HG02759 (cell line): ENCODE results near the gene CFAP74.

Experiments used
- ATAC-seq: cut with Tn5 transposase; IDR thresholded peaks from one replicate; pipeline ENCODE4 v1.9.1; 2021; ENCODE audit warnings: mild to moderate bottlenecking, moderate library complexity; ENCODE audit not compliant: unreplicated experiment

CFAP74 gene

DNA sequence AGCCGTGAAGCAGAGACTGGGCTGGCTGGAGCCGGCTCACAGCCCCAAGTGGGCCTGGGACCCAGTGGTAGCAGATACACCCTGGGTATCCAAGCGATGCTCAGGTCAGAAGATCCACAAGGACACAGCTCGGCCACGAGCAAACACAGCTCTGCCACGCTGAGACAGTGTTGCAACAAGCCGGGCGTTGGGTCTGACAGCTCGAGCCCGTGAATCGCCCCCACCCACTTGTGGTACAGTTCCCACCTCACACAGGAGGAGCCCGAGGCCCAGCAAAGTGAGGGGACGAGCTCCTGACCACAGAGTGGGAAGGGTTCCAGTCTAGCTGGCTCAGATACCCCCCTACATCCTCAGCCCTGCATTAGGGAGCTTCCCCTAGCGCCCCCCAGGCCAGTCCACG, 37.7 kb upstream of the CFAP74 start:
- ATAC-seq, result no peak

DNA sequence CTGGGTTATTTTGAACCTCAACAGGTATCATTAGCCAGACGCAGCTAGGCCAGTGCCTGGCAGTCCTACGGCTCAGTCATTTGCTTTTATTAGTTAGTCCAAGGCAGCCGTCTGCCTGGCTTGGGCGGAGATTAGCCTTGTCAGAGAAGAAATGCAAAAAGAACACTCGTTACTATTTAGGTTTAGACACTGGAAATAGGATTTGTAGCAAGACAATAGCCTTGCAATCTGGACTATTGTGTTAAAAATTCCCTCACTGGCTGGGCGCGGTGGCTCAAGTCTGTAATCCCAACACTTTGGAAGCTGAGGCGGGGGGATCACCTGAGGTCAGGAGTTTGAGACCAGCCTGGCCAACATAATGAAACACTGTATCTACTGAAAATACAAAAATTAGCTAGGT, 35.7 kb upstream of the CFAP74 start:
- ATAC-seq, result no peak

- no peak for ATAC-seq
Observed at GRCh38 chr1:2038229-2038628, 34.6 kb upstream of the CFAP74 start.

- ATAC-seq, result no peak
Observed at GRCh38 chr1:2037314-2037979, 33.9 kb upstream of the CFAP74 start.

DNA sequence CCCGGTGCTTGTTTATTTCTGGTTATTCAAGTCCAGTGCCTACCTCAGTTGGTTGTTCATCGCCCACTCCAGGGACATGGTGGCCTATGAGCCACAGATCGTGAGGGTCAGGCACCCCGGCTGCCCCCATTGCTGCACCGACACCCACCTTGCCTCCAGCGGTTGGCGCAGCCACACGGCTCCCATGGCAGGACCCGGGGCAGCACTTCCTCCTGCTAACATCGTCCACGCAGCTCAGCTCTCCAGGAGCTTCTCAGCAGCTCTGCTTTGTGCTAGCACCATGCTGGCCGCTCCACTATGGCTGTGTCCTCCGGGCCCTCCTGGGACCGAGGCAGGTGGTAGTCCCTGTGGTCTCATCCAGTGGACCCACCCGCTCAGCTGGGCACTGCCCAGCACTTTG, 32.7 kb upstream of the CFAP74 start:
- ATAC-seq, result no peak

- ATAC-seq, result no peak
Observed at GRCh38 chr1:2033165-2033564, 29.6 kb upstream of the CFAP74 start.

DNA sequence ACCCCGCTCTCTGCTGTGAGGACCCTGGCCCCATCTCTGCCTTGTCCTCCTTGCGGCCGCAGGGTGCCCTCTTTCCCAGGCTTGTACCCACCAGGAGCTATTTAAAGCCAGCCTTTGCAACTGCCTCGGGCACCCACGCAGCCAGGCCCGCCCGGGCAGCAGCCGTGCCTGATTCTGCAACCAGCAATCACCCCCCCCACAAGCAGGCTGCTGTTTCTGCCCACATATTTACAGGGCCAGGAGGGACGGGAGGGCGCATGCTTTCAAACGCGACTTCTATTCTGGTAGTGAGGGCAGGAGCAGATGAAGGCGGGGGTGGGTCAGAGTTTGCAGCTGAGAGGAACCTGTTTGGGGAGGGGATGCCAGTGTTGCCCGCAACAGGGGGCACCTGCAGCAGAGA, 29.2 kb upstream of the CFAP74 start:
- ATAC-seq, result no peak

DNA sequence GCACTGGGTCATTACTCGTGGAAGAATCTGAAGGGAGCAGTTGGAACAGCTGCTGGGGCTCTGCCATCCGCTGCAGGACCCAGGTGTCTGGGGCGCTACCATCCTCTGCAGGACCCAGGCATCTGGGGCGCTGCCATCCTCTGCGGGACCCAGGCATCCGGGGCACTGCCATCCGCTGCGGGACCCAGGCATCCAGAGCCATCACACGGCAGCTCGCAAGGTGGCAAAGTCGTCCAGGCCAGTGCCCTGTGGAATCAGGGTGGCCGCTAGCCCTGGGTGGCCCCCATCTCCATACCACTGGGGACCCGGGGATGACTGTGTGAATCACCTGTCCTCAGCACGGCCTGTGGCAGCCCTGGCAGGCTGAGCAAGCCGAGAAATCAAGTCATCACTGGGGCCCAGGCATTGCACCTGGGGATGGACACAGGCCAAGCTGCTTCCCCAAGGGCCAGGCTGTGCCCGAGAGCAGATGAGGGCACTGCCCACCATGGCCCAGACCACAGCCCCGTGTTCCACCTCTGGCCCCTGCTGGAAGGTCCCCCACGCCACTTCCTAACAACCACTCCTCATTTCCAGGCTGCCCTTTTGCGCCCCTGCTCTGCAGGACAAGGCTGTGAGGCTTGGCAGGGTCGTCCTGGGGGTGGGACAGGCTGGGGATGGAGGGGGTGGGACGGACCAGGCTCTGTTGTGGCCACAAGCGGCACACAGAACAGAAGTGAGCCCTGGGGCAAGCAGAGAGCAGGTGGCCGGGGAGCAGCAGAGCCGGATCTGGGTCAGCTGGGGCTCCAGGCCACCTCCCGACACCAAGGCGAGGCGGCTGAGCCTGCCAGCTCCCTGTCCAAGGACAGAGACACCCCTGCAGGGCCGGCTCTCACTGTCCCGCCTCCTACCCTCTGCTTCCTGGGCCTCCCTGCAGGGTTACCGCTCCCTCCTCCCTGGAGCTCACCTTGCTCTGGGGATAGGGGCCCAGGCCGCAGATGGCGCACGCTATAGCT, 28.3 kb upstream of the CFAP74 start:
- no peak for ATAC-seq

- ATAC-seq, result no peak
Observed at GRCh38 chr1:2030076-2030871, 26.7 kb upstream of the CFAP74 start.

DNA sequence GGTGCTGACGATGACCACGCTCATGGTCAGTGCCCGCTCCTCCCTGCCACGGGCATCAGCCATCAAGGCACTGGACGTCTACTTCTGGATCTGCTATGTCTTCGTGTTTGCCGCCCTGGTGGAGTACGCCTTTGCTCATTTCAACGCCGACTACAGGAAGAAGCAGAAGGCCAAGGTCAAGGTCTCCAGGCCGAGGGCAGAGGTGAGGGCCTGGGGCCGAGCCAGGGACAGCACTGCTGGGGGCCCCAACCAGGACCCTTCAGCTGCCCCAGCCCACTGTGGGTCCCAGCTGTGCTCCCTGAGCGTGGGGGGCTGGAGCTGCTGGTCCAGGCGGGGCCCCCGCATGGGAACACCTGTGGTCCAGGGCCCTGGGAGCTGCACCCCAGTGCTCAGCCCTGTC, 26.0 kb upstream of the CFAP74 start:
- no peak for ATAC-seq

GRCh38 chr1:2028870-2029560, 25.4 kb upstream of the CFAP74 start:
- ATAC-seq, result no peak

DNA sequence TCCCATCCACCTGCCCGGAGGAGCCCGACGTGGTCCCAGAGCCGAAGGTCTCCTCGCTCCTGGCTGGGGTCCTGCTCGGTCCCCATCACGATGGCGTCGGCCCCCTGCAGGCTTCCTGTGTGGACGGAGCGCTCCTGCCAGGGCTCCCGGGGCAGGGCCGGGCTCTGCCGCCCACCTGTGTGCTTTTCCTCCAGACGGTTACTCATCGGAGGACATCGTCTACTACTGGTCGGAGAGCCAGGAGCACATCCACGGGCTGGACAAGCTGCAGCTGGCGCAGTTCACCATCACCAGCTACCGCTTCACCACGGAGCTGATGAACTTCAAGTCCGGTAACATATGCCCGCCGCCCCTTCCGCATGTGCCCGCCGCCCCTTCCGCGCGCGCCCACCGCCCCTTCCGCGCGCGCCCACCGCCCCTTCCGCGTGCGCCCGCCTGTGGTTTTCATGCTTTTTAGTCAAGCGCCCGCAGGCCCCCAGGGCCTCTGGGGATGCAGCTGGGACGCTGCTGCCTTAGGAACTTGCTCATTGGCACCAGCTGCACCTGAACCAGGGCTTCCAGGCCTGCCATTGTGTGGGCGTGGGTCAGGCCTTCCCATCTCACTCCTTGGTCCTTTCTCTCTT, 24.5 kb upstream of the CFAP74 start:
- no peak for ATAC-seq

GRCh38 chr1:2025491-2025981, 21.9 kb upstream of the CFAP74 start:
- ATAC-seq, result no peak

DNA sequence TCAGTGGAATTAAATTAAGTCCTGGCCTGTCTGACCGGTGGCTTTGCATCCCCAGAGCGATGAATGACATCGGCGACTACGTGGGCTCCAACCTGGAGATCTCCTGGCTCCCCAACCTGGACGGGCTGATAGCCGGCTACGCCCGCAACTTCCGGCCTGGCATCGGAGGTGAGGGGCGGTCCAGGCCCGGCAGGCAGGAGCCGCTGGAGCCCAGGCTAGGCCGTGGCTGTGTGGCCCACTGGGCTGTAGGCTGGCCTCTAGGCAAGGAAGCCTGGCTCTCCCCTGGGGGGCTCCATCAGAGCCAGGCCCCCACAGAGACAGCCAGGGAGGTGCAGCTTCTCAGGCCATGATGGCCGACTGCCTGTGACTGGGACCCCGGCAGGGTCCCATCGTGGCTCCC, 21.3 kb upstream of the CFAP74 start:
- ATAC-seq, result no peak

GRCh38 chr1:2024451-2024850, 20.9 kb upstream of the CFAP74 start:
- no peak for ATAC-seq

DNA sequence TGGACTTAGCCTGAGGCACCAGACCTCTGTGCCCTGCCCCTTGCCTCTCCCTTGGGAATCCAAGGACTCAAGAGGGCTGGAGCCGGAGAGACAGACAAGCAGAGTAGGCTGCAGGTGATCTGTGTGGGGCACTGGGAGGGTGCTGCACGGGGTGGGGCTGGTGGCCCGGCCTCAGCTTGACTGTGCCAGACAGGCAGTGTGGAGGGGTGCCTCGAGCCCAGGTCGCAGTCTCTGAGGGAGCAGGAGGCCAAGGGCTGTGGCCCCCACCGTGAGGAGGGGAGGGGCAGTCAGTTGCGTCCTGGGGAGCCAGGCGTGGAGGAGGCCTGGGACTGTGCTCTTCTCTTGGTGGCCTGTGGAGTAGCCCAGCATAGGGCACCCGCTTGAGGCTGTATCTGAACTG, 19.6 kb upstream of the CFAP74 start:
- no peak for ATAC-seq

- ATAC-seq, result no peak
Observed at GRCh38 chr1:2022063-2022770, 18.6 kb upstream of the CFAP74 start.

DNA sequence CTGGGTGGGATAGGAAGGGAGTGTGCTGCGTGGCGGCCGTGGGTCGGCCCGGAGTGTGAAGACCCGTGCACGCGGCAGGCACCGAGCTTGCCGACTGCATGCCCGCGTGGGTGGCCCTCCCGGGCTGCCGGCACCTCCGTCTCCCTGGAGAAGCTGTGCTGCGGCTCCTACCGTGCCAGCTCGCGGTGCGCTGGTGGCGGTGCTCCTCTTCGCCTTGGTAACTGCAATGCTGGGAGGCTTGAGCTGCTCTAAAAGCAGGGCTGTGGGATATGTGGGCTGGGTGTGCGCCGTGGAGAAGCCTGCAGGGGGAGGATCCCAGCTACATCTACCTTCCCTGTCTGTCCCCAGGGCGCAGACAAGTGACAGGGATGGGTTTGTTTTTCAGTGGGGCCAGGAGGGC, 18.0 kb upstream of the CFAP74 start:
- ATAC-seq, result no peak

- no peak for ATAC-seq
Observed at GRCh38 chr1:2020310-2020655, 16.7 kb upstream of the CFAP74 start.
